GM23338 (cell line): Measurements from ENCODE around the gene PLPPR2. TPM values are rescaled to one million over a fixed set of nuclear protein-coding genes. Genes with fewer than 3 reads are reported as not detected.
A peak's percentile ranks its signal among the peaks of the same experiment; 100 is the strongest.

Experiments used
- ATAC-seq: fragments of 200-7000 bp; cut with Tn5 transposase; 3 replicates; pipeline ENCODE4 v1.9.1; 2020
- DNase-seq: peaks from one replicate; pipeline ENCODE4 v3.0.0-alpha.2; 2015; ENCODE audit warnings: low spot score
- H2AFZ ChIP-seq: fragments of 200-600 bp; sonication (generic); 2 replicates; pipeline ENCODE4 v1.8.0; 2016; ENCODE audit warnings: antibody characterized with exemption, mild to moderate bottlenecking, moderate library complexity
- H3F3A ChIP-seq: fragments of 200-600 bp; sonication (generic); replicated peaks from 2 replicates; pipeline ENCODE4 v1.8.0; 2017; ENCODE audit warnings: antibody characterized with exemption, mixed run types, low read depth
- H3K27ac ChIP-seq: fragments of 200-600 bp; sonication (generic); 2 replicates; pipeline ENCODE4 v1.6.1; 2016; ENCODE audit warnings: low read depth
- H3K27me3 ChIP-seq: fragments of 200-600 bp; sonication (generic); 2 replicates; pipeline ENCODE4 v1.8.0; 2016; ENCODE audit warnings: mild to moderate bottlenecking, mixed run types, moderate library complexity; ENCODE audit not compliant: insufficient read depth
- H3K36me3 ChIP-seq: fragments of 200-600 bp; sonication (generic); 2 replicates; pipeline ENCODE4 v1.8.0; 2016; ENCODE audit warnings: mild to moderate bottlenecking; ENCODE audit not compliant: insufficient read depth
- H3K4me1 ChIP-seq: fragments of 200-600 bp; sonication (generic); 2 replicates; pipeline ENCODE4 v1.8.0; 2016; ENCODE audit warnings: mild to moderate bottlenecking, moderate library complexity; ENCODE audit not compliant: insufficient read depth
- H3K4me2 ChIP-seq: fragments of 200-600 bp; sonication (generic); 2 replicates; pipeline ENCODE4 v1.7.1; 2017; ENCODE audit warnings: mixed run types
- H3K4me3 ChIP-seq: fragments of 200-600 bp; sonication (generic); 2 replicates; pipeline ENCODE4 v1.6.1; 2016; ENCODE audit warnings: mixed run types
- H3K79me2 ChIP-seq: fragments of 200-600 bp; sonication (generic); replicated peaks from 2 replicates; pipeline ENCODE4 v1.8.0; 2017; ENCODE audit warnings: mild to moderate bottlenecking; ENCODE audit not compliant: insufficient read depth
- H3K9me2 ChIP-seq: fragments of 200-600 bp; sonication (generic); 2 replicates; pipeline ENCODE4 v1.8.0; 2017; ENCODE audit not compliant: insufficient read depth
- H4K20me1 ChIP-seq: fragments of 200-600 bp; sonication (generic); replicated peaks from 2 replicates; pipeline ENCODE4 v1.8.0; 2017; ENCODE audit warnings: mild to moderate bottlenecking; ENCODE audit not compliant: insufficient read depth
- H3K27ac Mint-ChIP-seq: 2 replicates; pipeline ENCODE4 v1.8.0; 2020; ENCODE audit warnings: inconsistent platforms, mild to moderate bottlenecking, moderate library complexity, mixed read lengths
- H3K27me3 Mint-ChIP-seq: 3 replicates; pipeline ENCODE4 v1.8.0; 2022; ENCODE audit warnings: low read depth, mild to moderate bottlenecking, moderate library complexity, mixed read lengths, inconsistent platforms; ENCODE audit not compliant: insufficient read depth, poor library complexity
- H3K36me3 Mint-ChIP-seq: 3 replicates; pipeline ENCODE4 v1.8.0; 2021; ENCODE audit warnings: low read depth, mild to moderate bottlenecking, inconsistent platforms, moderate library complexity, mixed read lengths
- H3K4me1 Mint-ChIP-seq: 3 replicates; pipeline ENCODE4 v1.8.0; 2020; ENCODE audit warnings: mild to moderate bottlenecking, inconsistent platforms, mixed read lengths
- H3K4me3 Mint-ChIP-seq: 3 replicates; pipeline ENCODE4 v1.8.0; 2021; ENCODE audit warnings: moderate library complexity, mild to moderate bottlenecking, inconsistent platforms, mixed read lengths
- H3K9me3 Mint-ChIP-seq: 3 replicates; pipeline ENCODE4 v1.8.0; 2020; ENCODE audit warnings: moderate library complexity, mild to moderate bottlenecking, inconsistent platforms, mixed read lengths
- EZH2phosphoT487 ChIP-seq: fragments of 200-600 bp; sonication (generic); IDR thresholded peaks from one replicate; pipeline ENCODE4 v1.8.1; 2018; ENCODE audit warnings: antibody characterized with exemption; ENCODE audit not compliant: unreplicated experiment
- NANOG ChIP-seq: IDR thresholded peaks from 2 replicates; pipeline ENCODE4 v1.6.1; 2016; ENCODE audit warnings: antibody characterized with exemption, borderline replicate concordance
- POLR2AphosphoS5 ChIP-seq: IDR thresholded peaks from 2 replicates; pipeline ENCODE4 v1.6.1; 2016; ENCODE audit warnings: antibody characterized with exemption, low read depth
- ZNF331 ChIP-seq: fragments of 250-450 bp; sonication (Bioruptor Pico); IDR thresholded peaks from 2 replicates; pipeline ENCODE4 v1.5.0; 2020; ENCODE audit warnings: low read depth, mild to moderate bottlenecking, moderate library complexity
- polyA plus RNA-seq: library from polyadenylated mRNA; unstranded; fragments of >200 nt; fragmentation: Nextera tagmentation; extraction: Ambion mirVana; gene quantifications from 2 replicates; pipeline ENCODE4 v1.2.1, GENCODE V29; 2016
- total RNA-seq: library from RNA; depleted of rRNA; stranded (reverse); fragments of >200 nt; shearing (Covaris generic); gene quantifications from 2 replicates; pipeline ENCODE4 v1.2.3, GENCODE V29; 2014
- TF ChIP-seq, protein P1 (sequence below), 2 experiments: fragments of 200-600 bp in 1 of 2; sonication (generic) in 1 of 2; conservative IDR thresholded peaks; 2 replicates each; pipeline versions ENCODE4 v1.5.1 to v1.6.1; 2016 to 2017; ENCODE audit warnings: antibody characterized with exemption in 2 of 2, low read depth in 2 of 2, mild to moderate bottlenecking in 2 of 2, moderate library complexity in 1 of 2
- TF ChIP-seq, protein P2 (sequence below): IDR thresholded peaks from 2 replicates; pipeline ENCODE4 v1.6.1; 2016; ENCODE audit warnings: antibody characterized with exemption
- TF ChIP-seq, protein P3 (sequence below): IDR thresholded peaks from one replicate; pipeline ENCODE4 v1.6.1; 2018; ENCODE audit warnings: antibody characterized with exemption; ENCODE audit not compliant: unreplicated experiment

PLPPR2 gene
- total and polyA plus RNA-seq, 2 experiments from 2014 or later, result 9.0 to 12.0 TPM

DNA sequence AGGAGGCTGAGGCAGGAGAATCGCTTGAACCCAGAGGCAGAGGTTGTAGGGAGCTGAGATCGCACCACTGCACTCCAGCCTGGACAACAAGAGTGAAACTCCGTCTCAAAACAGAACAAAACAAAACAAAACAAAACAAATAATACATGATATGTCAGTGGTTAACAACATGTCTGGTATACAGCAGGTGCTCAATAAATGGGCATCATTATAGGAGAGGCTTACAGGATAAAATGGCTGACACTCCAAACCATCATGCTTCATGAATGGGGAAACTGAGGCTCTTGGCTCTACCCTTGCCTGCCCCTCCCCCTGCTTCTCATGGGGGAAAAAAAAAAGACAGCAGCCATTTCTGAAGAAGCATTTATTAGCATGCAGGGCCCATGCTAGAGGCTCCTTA, 12.8 kb upstream of the PLPPR2 start:
- peaks cover 20% of the 10 kb centered on the region for H3K4me1 Mint-ChIP-seq
- DNase-seq, result no peak
- TF ChIP-seq, protein P1, sequence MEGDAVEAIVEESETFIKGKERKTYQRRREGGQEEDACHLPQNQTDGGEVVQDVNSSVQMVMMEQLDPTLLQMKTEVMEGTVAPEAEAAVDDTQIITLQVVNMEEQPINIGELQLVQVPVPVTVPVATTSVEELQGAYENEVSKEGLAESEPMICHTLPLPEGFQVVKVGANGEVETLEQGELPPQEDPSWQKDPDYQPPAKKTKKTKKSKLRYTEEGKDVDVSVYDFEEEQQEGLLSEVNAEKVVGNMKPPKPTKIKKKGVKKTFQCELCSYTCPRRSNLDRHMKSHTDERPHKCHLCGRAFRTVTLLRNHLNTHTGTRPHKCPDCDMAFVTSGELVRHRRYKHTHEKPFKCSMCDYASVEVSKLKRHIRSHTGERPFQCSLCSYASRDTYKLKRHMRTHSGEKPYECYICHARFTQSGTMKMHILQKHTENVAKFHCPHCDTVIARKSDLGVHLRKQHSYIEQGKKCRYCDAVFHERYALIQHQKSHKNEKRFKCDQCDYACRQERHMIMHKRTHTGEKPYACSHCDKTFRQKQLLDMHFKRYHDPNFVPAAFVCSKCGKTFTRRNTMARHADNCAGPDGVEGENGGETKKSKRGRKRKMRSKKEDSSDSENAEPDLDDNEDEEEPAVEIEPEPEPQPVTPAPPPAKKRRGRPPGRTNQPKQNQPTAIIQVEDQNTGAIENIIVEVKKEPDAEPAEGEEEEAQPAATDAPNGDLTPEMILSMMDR (conservative IDR thresholded peaks at IDR 0.05; ENCODE audit: low read depth in 2 of 2), result no peak
- TF ChIP-seq EZH2phosphoT487, result no peak
- no peak for TF ChIP-seq ZNF331 (CRISPR knock-in tag)
- H3K79me2 ChIP-seq, result no peaks in the 10 kb centered on the region
- H3K36me3 Mint-ChIP-seq, result peaks cover 16% of the 10 kb centered on the region
- H3K9me2 ChIP-seq, result no peaks in the 10 kb centered on the region
- H2AFZ ChIP-seq, result no peak overlapping the region
- H3K27ac ChIP-seq, result no peak overlapping the region
- H3F3A ChIP-seq, result 0 out of 2 replicates have a peak, but pooled peaks cover 3% of the 10 kb centered on the region
- H3K4me1 ChIP-seq, result peaks cover 8% of the 10 kb centered on the region; the same call in 1 of the 2 replicates
- no peak overlapping the region for H3K4me3 Mint-ChIP-seq
- H3K4me2 ChIP-seq, result no peak overlapping the region
- no peak overlapping the region for H3K27ac Mint-ChIP-seq
- no peaks in the 10 kb centered on the region for H3K9me3 Mint-ChIP-seq
- no peaks in the 10 kb centered on the region for H3K27me3 ChIP-seq
- no peaks in the 10 kb centered on the region for H3K36me3 ChIP-seq
- peaks cover 29% of the 10 kb centered on the region for H3K27me3 Mint-ChIP-seq
- no peak overlapping the region for H3K4me3 ChIP-seq
- ATAC-seq, result no peak
- H4K20me1 ChIP-seq, result no peaks in the 10 kb centered on the region; the same call in 1 of the 2 replicates

DNA sequence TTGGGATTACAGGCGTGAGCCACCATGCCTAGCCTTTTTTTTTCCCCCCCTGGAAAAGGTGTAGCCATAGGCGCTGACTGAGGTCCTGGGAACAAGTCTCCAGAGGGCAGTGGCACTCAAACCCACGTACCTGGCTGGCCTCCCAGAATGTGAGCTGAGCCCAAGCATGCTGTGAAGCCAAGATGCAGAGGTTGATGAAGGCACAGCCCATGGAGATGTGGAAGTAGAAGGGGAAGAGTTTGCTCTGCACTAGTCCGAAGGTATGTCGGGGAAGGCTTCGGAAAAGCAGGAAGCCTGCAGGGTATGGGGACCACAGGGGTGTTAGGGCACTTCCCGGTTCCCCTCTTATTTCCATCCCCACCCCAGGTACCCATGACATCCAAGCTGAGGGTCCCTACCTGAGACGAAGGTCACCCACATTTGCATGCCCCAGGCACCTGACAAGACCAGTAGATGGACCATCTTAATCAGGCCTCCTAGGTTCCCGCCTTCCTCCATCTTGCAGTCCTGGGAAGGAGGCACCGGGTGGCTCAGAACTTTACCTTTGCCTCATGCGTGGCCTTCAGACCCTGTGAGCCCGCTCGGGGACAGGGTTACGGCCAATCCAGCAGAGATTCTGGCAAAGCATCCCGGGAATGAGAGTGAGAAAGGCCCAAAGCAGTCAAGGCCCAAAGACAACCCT, 10.0 kb upstream of the PLPPR2 start:
- H3F3A ChIP-seq, result no peaks in the 10 kb centered on the region
- Mint-ChIP-seq H3K4me3 (peak overlapping the region; percentile 95), H3K9me3 (peaks cover 8% of the 10 kb centered on the region; the same call in 1 of the 3 replicates), H3K27ac (peak overlapping the region; percentile 93), H3K36me3 (peaks cover 14% of the 10 kb centered on the region), H3K4me1 (peaks cover 21% of the 10 kb centered on the region), H3K27me3 (peaks cover 29% of the 10 kb centered on the region)
- H3K4me2 ChIP-seq, result peak overlapping the region; percentile 80
- H3K79me2 ChIP-seq, result no peaks in the 10 kb centered on the region
- peaks cover 5% of the 10 kb centered on the region; the same call in 1 of the 2 replicates for H3K4me1 ChIP-seq
- no peaks in the 10 kb centered on the region for H3K27me3 ChIP-seq
- DNase-seq (no peak), ATAC-seq (no peak)
- no peaks in the 10 kb centered on the region for H3K36me3 ChIP-seq
- H3K9me2 ChIP-seq, result no peaks in the 10 kb centered on the region
- H4K20me1 ChIP-seq, result no peaks in the 10 kb centered on the region
- no peak overlapping the region for H3K27ac ChIP-seq
- H2AFZ ChIP-seq, result no peak overlapping the region
- H3K4me3 ChIP-seq, result peak overlapping the region; percentile 61
- TF ChIP-seq POLR2AphosphoS5 (no peak), NANOG (no peak)
- TF ChIP-seq, protein P2, sequence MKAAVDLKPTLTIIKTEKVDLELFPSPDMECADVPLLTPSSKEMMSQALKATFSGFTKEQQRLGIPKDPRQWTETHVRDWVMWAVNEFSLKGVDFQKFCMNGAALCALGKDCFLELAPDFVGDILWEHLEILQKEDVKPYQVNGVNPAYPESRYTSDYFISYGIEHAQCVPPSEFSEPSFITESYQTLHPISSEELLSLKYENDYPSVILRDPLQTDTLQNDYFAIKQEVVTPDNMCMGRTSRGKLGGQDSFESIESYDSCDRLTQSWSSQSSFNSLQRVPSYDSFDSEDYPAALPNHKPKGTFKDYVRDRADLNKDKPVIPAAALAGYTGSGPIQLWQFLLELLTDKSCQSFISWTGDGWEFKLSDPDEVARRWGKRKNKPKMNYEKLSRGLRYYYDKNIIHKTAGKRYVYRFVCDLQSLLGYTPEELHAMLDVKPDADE, result no peak
- TF ChIP-seq, protein P3, sequence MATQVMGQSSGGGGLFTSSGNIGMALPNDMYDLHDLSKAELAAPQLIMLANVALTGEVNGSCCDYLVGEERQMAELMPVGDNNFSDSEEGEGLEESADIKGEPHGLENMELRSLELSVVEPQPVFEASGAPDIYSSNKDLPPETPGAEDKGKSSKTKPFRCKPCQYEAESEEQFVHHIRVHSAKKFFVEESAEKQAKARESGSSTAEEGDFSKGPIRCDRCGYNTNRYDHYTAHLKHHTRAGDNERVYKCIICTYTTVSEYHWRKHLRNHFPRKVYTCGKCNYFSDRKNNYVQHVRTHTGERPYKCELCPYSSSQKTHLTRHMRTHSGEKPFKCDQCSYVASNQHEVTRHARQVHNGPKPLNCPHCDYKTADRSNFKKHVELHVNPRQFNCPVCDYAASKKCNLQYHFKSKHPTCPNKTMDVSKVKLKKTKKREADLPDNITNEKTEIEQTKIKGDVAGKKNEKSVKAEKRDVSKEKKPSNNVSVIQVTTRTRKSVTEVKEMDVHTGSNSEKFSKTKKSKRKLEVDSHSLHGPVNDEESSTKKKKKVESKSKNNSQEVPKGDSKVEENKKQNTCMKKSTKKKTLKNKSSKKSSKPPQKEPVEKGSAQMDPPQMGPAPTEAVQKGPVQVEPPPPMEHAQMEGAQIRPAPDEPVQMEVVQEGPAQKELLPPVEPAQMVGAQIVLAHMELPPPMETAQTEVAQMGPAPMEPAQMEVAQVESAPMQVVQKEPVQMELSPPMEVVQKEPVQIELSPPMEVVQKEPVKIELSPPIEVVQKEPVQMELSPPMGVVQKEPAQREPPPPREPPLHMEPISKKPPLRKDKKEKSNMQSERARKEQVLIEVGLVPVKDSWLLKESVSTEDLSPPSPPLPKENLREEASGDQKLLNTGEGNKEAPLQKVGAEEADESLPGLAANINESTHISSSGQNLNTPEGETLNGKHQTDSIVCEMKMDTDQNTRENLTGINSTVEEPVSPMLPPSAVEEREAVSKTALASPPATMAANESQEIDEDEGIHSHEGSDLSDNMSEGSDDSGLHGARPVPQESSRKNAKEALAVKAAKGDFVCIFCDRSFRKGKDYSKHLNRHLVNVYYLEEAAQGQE, result no peak
- TF ChIP-seq, protein P1 (conservative IDR thresholded peaks at IDR 0.05; ENCODE audit: low read depth in 2 of 2), result no peak
